Sigmoid colon (tissue), 4 donors: ENCODE results near the gene PRKG2.

Experiments
- CTCF ChIP-seq, 4 experiments: fragments of 450-650 bp in 3 of 4; fragments of 200-600 bp in 1 of 4; IDR thresholded peaks; one replicate each; pipeline ENCODE4 v1.5.1; 2016 to 2019; ENCODE audit warnings: antibody characterized with exemption in 4 of 4, mild to moderate bottlenecking in 3 of 4, moderate library complexity in 2 of 4
- EP300 ChIP-seq, 4 donors: sonication (generic); formaldehyde crosslinking; IDR thresholded peaks; one replicate each; pipeline ENCODE4 v1.6.1; 2017; ENCODE audit warnings: antibody characterized with exemption in 4 of 4
- POLR2A ChIP-seq, 2 donors: fragments of 450-650 bp; IDR thresholded peaks; one replicate each; pipeline ENCODE4 v1.6.1; 2016; ENCODE audit warnings: antibody characterized with exemption in 2 of 2, mild to moderate bottlenecking in 2 of 2, moderate library complexity in 2 of 2
- POLR2AphosphoS5 ChIP-seq, 4 donors: sonication (generic); formaldehyde crosslinking; IDR thresholded peaks; one replicate each; pipeline ENCODE4 v1.6.1; 2017; ENCODE audit warnings: antibody characterized with exemption in 4 of 4

- TF ChIP-seq POLR2AphosphoS5 (IDR thresholded peaks at IDR 0.05) (no peak), CTCF (IDR thresholded peaks at IDR 0.05) (no peak), POLR2A (IDR thresholded peaks at IDR 0.05) (no peak), EP300 (IDR thresholded peaks at IDR 0.05) (no peak)
Measured at GRCh38 chr4:81149976-81150375, 65.0 kb downstream of the PRKG2 start.
